GM12891 (cell line): ENCODE results near the gene NOS3.

Source experiments
- PAX5 ChIP-seq: IDR thresholded peaks from 2 replicates; pipeline ENCODE4 v1.6.1; 2011; ENCODE audit warnings: low read length, moderate library complexity, mild to moderate bottlenecking; ENCODE audit not compliant: insufficient read depth, severe bottlenecking
- POLR2A ChIP-seq: IDR thresholded peaks from 2 replicates; pipeline ENCODE4 v1.6.1; 2011; ENCODE audit warnings: low read depth, low read length, control low read depth
- POLR2AphosphoS5 ChIP-seq: IDR thresholded peaks from 2 replicates; pipeline ENCODE4 v1.6.1; 2011; ENCODE audit warnings: low read depth, low read length, control low read depth
- POU2F2 ChIP-seq: IDR thresholded peaks from 2 replicates; pipeline ENCODE4 v1.6.1; 2011; ENCODE audit warnings: low read depth, mild to moderate bottlenecking, control low read depth, low read length, moderate library complexity
- SPI1 ChIP-seq: IDR thresholded peaks from 2 replicates; pipeline ENCODE4 v1.6.1; 2011; ENCODE audit warnings: low read depth, low read length, control low read depth
- TAF1 ChIP-seq: IDR thresholded peaks from 2 replicates; pipeline ENCODE4 v1.6.1; 2011; ENCODE audit warnings: low read depth, low read length, control low read depth

DNA sequence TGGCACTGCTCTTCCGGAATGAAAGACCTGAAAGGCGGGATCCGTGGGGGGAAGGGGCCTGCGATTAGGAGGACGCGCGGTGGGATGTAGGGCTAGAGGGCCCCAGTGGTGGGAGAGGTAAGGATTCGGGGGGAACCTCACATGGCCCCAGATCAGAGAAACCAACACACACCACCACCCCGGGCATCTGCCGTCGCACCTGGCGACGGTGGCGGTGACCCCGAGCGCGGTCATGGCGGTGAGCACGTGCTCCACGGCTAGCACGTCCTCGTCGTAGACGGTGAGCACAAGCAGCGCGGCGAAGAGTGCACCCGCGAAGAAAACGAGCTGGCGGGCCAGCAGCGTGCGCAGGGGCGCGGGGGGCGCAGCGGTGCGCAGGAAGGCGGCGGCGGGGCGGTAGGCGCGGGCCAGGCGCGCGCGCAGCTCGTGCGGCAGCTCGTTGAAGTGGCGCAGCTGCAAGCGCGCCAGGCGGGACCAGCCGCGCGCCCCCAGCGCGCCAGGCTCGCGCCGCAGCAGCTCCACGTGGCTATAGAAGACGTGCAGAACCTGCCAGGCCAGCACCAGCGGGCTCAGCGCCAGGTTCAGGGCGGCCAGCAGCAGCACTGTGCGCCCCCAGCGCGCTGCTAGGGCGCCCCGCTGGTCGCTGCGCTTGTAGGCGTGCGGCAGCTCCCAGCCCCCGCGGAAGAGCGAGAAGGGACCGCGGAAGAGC lies 27.8 kb downstream of the NOS3 start:
- TF ChIP-seq POLR2A = no peak
- no peak for TF ChIP-seq POLR2AphosphoS5
- TF ChIP-seq TAF1 = no peak
- TF ChIP-seq PAX5 = no peak
- TF ChIP-seq SPI1 = no peak
- TF ChIP-seq POU2F2 = no peak
